ENCODE results near the gene HSD17B8. TPM values are rescaled to one million over a fixed set of nuclear protein-coding genes. Genes with fewer than 3 reads are reported as not detected.

Gene HSD17B8
- total RNA-seq, 2 donors from 2014 or later, result 35.8 to 36.0 TPM

GRCh38 chr6:33251395-33252012 is 47.0 kb downstream of the HSD17B8 start:
- no peaks in the 10 kb centered on the region for H3K27me3 Mint-ChIP-seq (ENCODE audit: low read depth)
- H3K4me1 Mint-ChIP-seq (ENCODE audit: low read depth), result peaks cover 34% of the 10 kb centered on the region
- H3K9me3 Mint-ChIP-seq, result no peaks in the 10 kb centered on the region
- H3K4me3 Mint-ChIP-seq, result peak overlapping the region in 1 of 2 donors; percentile 94
- H3K27ac Mint-ChIP-seq, result peak overlapping the region; percentile 54
- DNase-seq (no peak), ATAC-seq (replicated peaks in 1 of 2) (no peak)
- H3K36me3 Mint-ChIP-seq (ENCODE audit: insufficient read depth in 2 of 2), result peaks cover 7 to 18% of the 10 kb centered on the region in 2 donors

- ATAC-seq (replicated peaks in 1 of 2) (no peak), DNase-seq (no peak)
- peaks cover 7 to 18% of the 10 kb centered on the region in 2 donors for H3K36me3 Mint-ChIP-seq (ENCODE audit: insufficient read depth in 2 of 2)
- no peaks in the 10 kb centered on the region for H3K9me3 Mint-ChIP-seq
- H3K4me3 Mint-ChIP-seq, result no peak overlapping the region
- H3K27me3 Mint-ChIP-seq (ENCODE audit: low read depth), result no peaks in the 10 kb centered on the region
- H3K27ac Mint-ChIP-seq, result peak overlapping the region; percentile 83
- peaks cover 34% of the 10 kb centered on the region for H3K4me1 Mint-ChIP-seq (ENCODE audit: low read depth)
These were observed 48.3 kb downstream of the HSD17B8 start for GRCh38 chr6:33252759-33253158.

GRCh38 chr6:33254591-33254990 is 50.1 kb downstream of the HSD17B8 start:
- no peak overlapping the region for H3K27ac Mint-ChIP-seq
- H3K27me3 Mint-ChIP-seq (ENCODE audit: low read depth), result no peaks in the 10 kb centered on the region
- H3K4me1 Mint-ChIP-seq (ENCODE audit: low read depth), result peaks cover 24% of the 10 kb centered on the region
- no peaks in the 10 kb centered on the region for H3K9me3 Mint-ChIP-seq
- ATAC-seq (replicated peaks in 1 of 2), result no peak
- DNase-seq, result no peak
- H3K4me3 Mint-ChIP-seq, result no peak overlapping the region
- peaks cover 7 to 22% of the 10 kb centered on the region in 2 donors for H3K36me3 Mint-ChIP-seq (ENCODE audit: insufficient read depth in 2 of 2)

Other genes with a start within 250 kb of the HSD17B8 start
- gene BRD2, start 236.1 kb upstream of the HSD17B8 start, total RNA-seq, result 100 to 1,000 TPM; 238 to 291 TPM
- 1 to 10 TPM; 3.1 to 3.9 TPM for gene HLA-DOA, start 195.1 kb upstream of the HSD17B8 start, total RNA-seq
- gene HLA-DPA1, start 131.0 kb upstream of the HSD17B8 start, total RNA-seq, result 10 to 100 TPM; 11.4 to 25.8 TPM
- 10 to 100 TPM; 12.5 to 20.9 TPM for gene HLA-DPB1, start 128.7 kb upstream of the HSD17B8 start, total RNA-seq
- 1 to 10 TPM; 2.5 to 3.2 TPM for gene COL11A2, start 12.2 kb upstream of the HSD17B8 start, total RNA-seq
- 10 to 100 TPM; 55.6 to 57.5 TPM for gene RXRB, start 4.0 kb upstream of the HSD17B8 start, total RNA-seq
- gene SLC39A7, start 3.8 kb upstream of the HSD17B8 start, total RNA-seq, result 10 to 100 TPM; 56.1 to 58.3 TPM
- 10 to 100 TPM; 30.1 to 37.7 TPM for gene RING1, start 3.8 kb downstream of the HSD17B8 start, total RNA-seq
- 10 to 100 TPM; 50.7 to 54.9 TPM for gene VPS52, start 67.2 kb downstream of the HSD17B8 start, total RNA-seq
- 1,000 to 10,000 TPM; 4,335 to 4,825 TPM for gene RPS18, start 67.4 kb downstream of the HSD17B8 start, total RNA-seq
- 10 to 100 TPM; 10.1 to 14.2 TPM for gene B3GALT4, start 72.5 kb downstream of the HSD17B8 start, total RNA-seq
- 10 to 100 TPM; 46.6 to 54.0 TPM for gene WDR46, start 84.6 kb downstream of the HSD17B8 start, total RNA-seq
- 10 to 100 TPM; 41.9 to 54.6 TPM for gene PFDN6, start 84.9 kb downstream of the HSD17B8 start, total RNA-seq
- gene RGL2, start 94.3 kb downstream of the HSD17B8 start, total RNA-seq, result 10 to 100 TPM; 34.3 to 43.7 TPM
- gene TAPBP, start 109.4 kb downstream of the HSD17B8 start, total RNA-seq, result 100 to 1,000 TPM; 180 to 210 TPM
- gene ZBTB22, start 113.1 kb downstream of the HSD17B8 start, total RNA-seq, result 10 to 100 TPM; 14.9 to 16.1 TPM
- gene DAXX, start 118.3 kb downstream of the HSD17B8 start, total RNA-seq, result 10 to 100 TPM; 56.5 to 61.3 TPM
- 10 to 100 TPM; 91.7 to 96.3 TPM for gene KIFC1, start 187.2 kb downstream of the HSD17B8 start, total RNA-seq
- gene PHF1, start 206.4 kb downstream of the HSD17B8 start, total RNA-seq, result 10 to 100 TPM; 65.2 to 77.3 TPM
- 100 to 1,000 TPM; 212 to 222 TPM for gene CUTA, start 213.5 kb downstream of the HSD17B8 start, total RNA-seq
- gene SYNGAP1, start 215.4 kb downstream of the HSD17B8 start, total RNA-seq, result 10 to 100 TPM; 86.9 to 91.5 TPM
- 10 to 100 TPM; 10.2 to 13.6 TPM for gene ZBTB9, start 249.9 kb downstream of the HSD17B8 start, total RNA-seq

Measured in activated T-cell treated with anti-CD3 and anti-CD28 coated beads, Interleukin-2, amount 50 U/mL, for 72 hours (primary cell).